WERI-Rb-1 (cell line): Measurements from ENCODE around the gene SRGAP2C.
A peak's percentile ranks its signal among the peaks of the same experiment; 100 is the strongest.
"Not testable (repeated sequence)": the region's sequence is repeated elsewhere in the genome, so short reads cannot be mapped to it uniquely, and the experiment has no call there.

Source experiments
- DNase-seq: peaks from one replicate; pipeline ENCODE4 v3.0.0-alpha.2; 2020
- H3K27ac ChIP-seq: fragments of 250-450 bp; sonication (Bioruptor Pico); 2 replicates; pipeline ENCODE4 v1.5.1; 2020; ENCODE audit warnings: mild to moderate bottlenecking, moderate library complexity
- H3K27me3 ChIP-seq: fragments of 250-450 bp; sonication (Bioruptor Pico); 2 replicates; pipeline ENCODE4 v1.5.1; 2021; ENCODE audit warnings: mild to moderate bottlenecking, low read depth, moderate library complexity; ENCODE audit not compliant: insufficient read depth, severe bottlenecking
- H3K36me3 ChIP-seq: fragments of 250-450 bp; sonication (Bioruptor Pico); 2 replicates; pipeline ENCODE4 v1.5.1; 2020; ENCODE audit warnings: mild to moderate bottlenecking, moderate library complexity
- H3K4me3 ChIP-seq: 2 replicates; pipeline ENCODE4 v1.5.1; 2011; ENCODE audit warnings: low read depth, mild to moderate bottlenecking, control low read depth, low read length
- H3K9me3 ChIP-seq: fragments of 250-450 bp; sonication (Bioruptor Pico); 2 replicates; pipeline ENCODE4 v1.5.1; 2021; ENCODE audit warnings: mild to moderate bottlenecking, moderate library complexity; ENCODE audit not compliant: severe bottlenecking
- CTCF ChIP-seq: IDR thresholded peaks from 2 replicates; pipeline ENCODE4 v1.5.1; 2011; ENCODE audit warnings: low read depth, mild to moderate bottlenecking, control low read depth, inconsistent platforms, low read length

Gene SRGAP2C

GRCh38 chr1:121184290-121185127 is at the start of gene SRGAP2C, which contains the start of gene FAM72B:
TSS of gene SRGAP2C (plus strand) at chr1:121184975. CDS start at chr1:121187447, 2,472 bp downstream.
TSS of gene FAM72B (minus strand) at chr1:121184340. CDS start at chr1:121183489, 851 bp downstream.
- H3K27ac ChIP-seq: peak within 1 kb of the TSS; percentile 72
- H3K9me3 ChIP-seq, H3K27me3 ChIP-seq, H3K36me3 ChIP-seq: not testable (repeated sequence)
- H3K4me3 ChIP-seq: peak within 1 kb of the TSS; percentile 42
- DNase-seq: peak; percentile 97

GRCh38 chr1:121140393-121140792 is 44.4 kb upstream of the SRGAP2C start:
- not testable (repeated sequence) for H3K4me3 ChIP-seq, H3K36me3 ChIP-seq, H3K27me3 ChIP-seq, DNase-seq, H3K9me3 ChIP-seq, H3K27ac ChIP-seq

GRCh38 chr1:121148489-121149190 is 36.1 kb upstream of the SRGAP2C start:
- not testable (repeated sequence) for H3K9me3 ChIP-seq, H3K27me3 ChIP-seq, H3K4me3 ChIP-seq, H3K27ac ChIP-seq, DNase-seq, H3K36me3 ChIP-seq

GRCh38 chr1:121151294-121151693 is 33.5 kb upstream of the SRGAP2C start:
- H3K27ac ChIP-seq: not testable (repeated sequence)

GRCh38 chr1:121152788-121153187 is 32.0 kb upstream of the SRGAP2C start:
- not testable (repeated sequence) for H3K9me3 ChIP-seq, H3K4me3 ChIP-seq, DNase-seq, H3K27me3 ChIP-seq, H3K27ac ChIP-seq, H3K36me3 ChIP-seq

More at GRCh38 chr1:121151294-121151693, 33.5 kb upstream of the SRGAP2C start:
- not testable (repeated sequence) for H3K27me3 ChIP-seq, H3K36me3 ChIP-seq, H3K9me3 ChIP-seq, DNase-seq, H3K4me3 ChIP-seq

GRCh38 chr1:121154811-121155210 is 30.0 kb upstream of the SRGAP2C start:
- H3K27me3 ChIP-seq, H3K36me3 ChIP-seq, H3K27ac ChIP-seq, H3K4me3 ChIP-seq, DNase-seq, H3K9me3 ChIP-seq: not testable (repeated sequence)

GRCh38 chr1:121155671-121156358 is 29.0 kb upstream of the SRGAP2C start:
- not testable (repeated sequence) for H3K27me3 ChIP-seq, H3K4me3 ChIP-seq, H3K27ac ChIP-seq, H3K36me3 ChIP-seq, H3K9me3 ChIP-seq
- peak; percentile 25; the same call in 1 of the 2 replicates for TF ChIP-seq CTCF
- DNase-seq: peak; percentile 10

GRCh38 chr1:121156958-121157603 is 27.7 kb upstream of the SRGAP2C start:
- H3K36me3 ChIP-seq, H3K27ac ChIP-seq, H3K27me3 ChIP-seq, H3K9me3 ChIP-seq, H3K4me3 ChIP-seq, DNase-seq: not testable (repeated sequence)

- DNase-seq, H3K27me3 ChIP-seq, H3K9me3 ChIP-seq, H3K36me3 ChIP-seq, H3K4me3 ChIP-seq, H3K27ac ChIP-seq: not testable (repeated sequence)
These were observed 27.2 kb upstream of the SRGAP2C start for GRCh38 chr1:121157609-121158008.

- H3K27ac ChIP-seq, H3K9me3 ChIP-seq, DNase-seq, H3K27me3 ChIP-seq, H3K4me3 ChIP-seq, H3K36me3 ChIP-seq: not testable (repeated sequence)
These were observed 24.7 kb upstream of the SRGAP2C start for GRCh38 chr1:121160118-121160517.

GRCh38 chr1:121161199-121161901 is 23.4 kb upstream of the SRGAP2C start:
- H3K27ac ChIP-seq, H3K27me3 ChIP-seq, H3K36me3 ChIP-seq, H3K9me3 ChIP-seq, DNase-seq, H3K4me3 ChIP-seq: not testable (repeated sequence)
